ENCODE measurements around the gene TRPM3. TPM values are rescaled to one million over a fixed set of nuclear protein-coding genes. Genes with fewer than 3 reads are reported as not detected.

TRPM3 gene
- total and polyA plus RNA-seq, 2 of the 8 experiments (the other 6 are each of a cell fraction or from before 2014, with no cell fraction given) = 2.4 to 10.9 TPM

DNA sequence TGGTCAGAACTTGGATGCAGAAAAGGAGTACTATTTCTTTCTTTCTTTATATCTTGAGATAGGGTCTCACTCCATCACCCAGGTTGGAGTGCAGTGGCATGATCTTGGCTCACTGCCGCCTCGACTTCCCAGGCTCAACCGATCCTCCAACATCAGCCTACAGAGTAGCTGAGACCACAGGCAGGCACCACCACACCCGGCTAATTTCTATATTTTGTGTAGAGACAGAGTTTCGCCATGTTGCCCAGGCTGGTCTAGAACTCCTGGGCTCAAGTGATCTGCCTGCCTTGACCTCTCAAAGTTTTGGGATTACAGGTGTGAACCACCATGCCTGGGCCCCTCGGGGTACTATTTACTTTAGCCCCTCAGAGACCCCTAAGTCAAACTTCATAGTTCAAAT is 323.4 kb downstream of the TRPM3 start (continued):
- TF ChIP-seq, protein P1, sequence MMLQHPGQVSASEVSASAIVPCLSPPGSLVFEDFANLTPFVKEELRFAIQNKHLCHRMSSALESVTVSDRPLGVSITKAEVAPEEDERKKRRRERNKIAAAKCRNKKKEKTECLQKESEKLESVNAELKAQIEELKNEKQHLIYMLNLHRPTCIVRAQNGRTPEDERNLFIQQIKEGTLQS (IDR thresholded peaks at IDR 0.05; ENCODE audit: insufficient read depth, low read depth, low read length) = no peak
- TF ChIP-seq CHD2 (IDR thresholded peaks at IDR 0.05; ENCODE audit: low read length) = no peak
- no peak for TF ChIP-seq EP300 (IDR thresholded peaks at IDR 0.05; ENCODE audit: borderline replicate concordance in 1 of 2, low read depth in 2 of 2, low read length in 2 of 2)
- no peak for TF ChIP-seq CTBP2 (IDR thresholded peaks at IDR 0.05; ENCODE audit: borderline replicate concordance, insufficient read depth, insufficient read length, low read length)

All from H1 (cell line).